OCI-LY3 (cell line): Measurements from ENCODE around the gene STAM2.
"Not testable (repeated sequence)": the region's sequence is repeated elsewhere in the genome, so short reads cannot be mapped to it uniquely, and the experiment has no call there.

Experiments
- CTCF ChIP-seq: fragments of 200-600, 300-600 bp; sonication (generic); IDR thresholded peaks from 2 replicates; pipeline ENCODE4 v1.5.1; 2014; ENCODE audit warnings: antibody characterized with exemption, low read length, low read depth
- EZH2phosphoT487 ChIP-seq: fragments of 200-600 bp; shearing (Covaris generic); IDR thresholded peaks from 2 replicates; pipeline ENCODE4 v1.6.1; 2018; ENCODE audit warnings: antibody characterized with exemption, mixed run types, low read depth

GRCh38 chr2:152090726-152091125, 84.8 kb downstream of the STAM2 start:
- TF ChIP-seq CTCF, EZH2phosphoT487: not testable (repeated sequence)
